DND-41 (cell line): ENCODE measurements around the gene PI4K2A.

Experiments
- ATAC-seq: fragments of 200-7000 bp; cut with Tn5 transposase; 3 replicates; pipeline ENCODE4 v1.9.1; 2021; ENCODE audit warnings: low read depth; ENCODE audit not compliant: insufficient read depth
- DNase-seq: peaks from one replicate; pipeline ENCODE4 v3.0.0-alpha.2; 2020
- H2AFZ ChIP-seq: 2 replicates; pipeline ENCODE4 v1.6.0; 2012; ENCODE audit warnings: low read depth, low read length
- H3K27ac ChIP-seq: 2 replicates; pipeline ENCODE4 v1.5.1; 2012; ENCODE audit warnings: low read length, inconsistent platforms
- H3K27me3 ChIP-seq: fragments of 200-600 bp; sonication (generic); 2 replicates; pipeline ENCODE4 v1.6.0; 2012; ENCODE audit warnings: low read length, mild to moderate bottlenecking, inconsistent platforms; ENCODE audit not compliant: insufficient read depth, poor library complexity
- H3K36me3 ChIP-seq: 2 replicates; pipeline ENCODE4 v1.5.1; 2012; ENCODE audit warnings: low read length, inconsistent platforms; ENCODE audit not compliant: insufficient read depth
- H3K4me1 ChIP-seq: 2 replicates; pipeline ENCODE4 v1.5.1; 2012; ENCODE audit warnings: mild to moderate bottlenecking, low read length; ENCODE audit not compliant: insufficient read depth
- H3K4me2 ChIP-seq: 2 replicates; pipeline ENCODE4 v1.6.0; 2012; ENCODE audit warnings: mild to moderate bottlenecking, moderate library complexity, low read length, inconsistent platforms; ENCODE audit not compliant: insufficient read depth
- H3K4me3 ChIP-seq, 2 experiments: fragments of 200-600 bp in 1 of 2; shearing (Covaris generic) in 1 of 2; 2 replicates each; pipeline ENCODE4 v1.5.1; 2012 to 2016; ENCODE audit warnings: inconsistent platforms in 2 of 2, low read length in 2 of 2, mild to moderate bottlenecking in 2 of 2, low read depth in 1 of 2, moderate library complexity in 1 of 2
- H3K79me2 ChIP-seq: 2 replicates; pipeline ENCODE4 v1.6.0; 2012; ENCODE audit warnings: low read length, inconsistent platforms; ENCODE audit not compliant: insufficient read depth
- H3K9ac ChIP-seq: 2 replicates; pipeline ENCODE4 v1.6.0; 2012; ENCODE audit warnings: low read depth, mild to moderate bottlenecking, inconsistent platforms, low read length, moderate library complexity
- H3K9me3 ChIP-seq: 2 replicates; pipeline ENCODE4 v1.5.1; 2012; ENCODE audit warnings: low read length, moderate library complexity, mild to moderate bottlenecking, inconsistent platforms; ENCODE audit not compliant: insufficient read depth, severe bottlenecking
- H4K20me1 ChIP-seq: 2 replicates; pipeline ENCODE4 v1.6.0; 2012; ENCODE audit warnings: low read length; ENCODE audit not compliant: insufficient read depth
- EZH2 ChIP-seq: IDR thresholded peaks from 3 replicates; pipeline ENCODE4 v1.6.1; 2012; ENCODE audit warnings: borderline replicate concordance, low read depth, mild to moderate bottlenecking, moderate library complexity, low read length, inconsistent platforms; ENCODE audit not compliant: severe bottlenecking
- TF ChIP-seq, protein P1 (sequence below): IDR thresholded peaks from 2 replicates; pipeline ENCODE4 v1.5.1; 2012; ENCODE audit warnings: borderline replicate concordance, low read length, moderate library complexity, mild to moderate bottlenecking; ENCODE audit not compliant: poor library complexity, severe bottlenecking; ENCODE audit errors: extremely low read depth

PI4K2A gene

DNA sequence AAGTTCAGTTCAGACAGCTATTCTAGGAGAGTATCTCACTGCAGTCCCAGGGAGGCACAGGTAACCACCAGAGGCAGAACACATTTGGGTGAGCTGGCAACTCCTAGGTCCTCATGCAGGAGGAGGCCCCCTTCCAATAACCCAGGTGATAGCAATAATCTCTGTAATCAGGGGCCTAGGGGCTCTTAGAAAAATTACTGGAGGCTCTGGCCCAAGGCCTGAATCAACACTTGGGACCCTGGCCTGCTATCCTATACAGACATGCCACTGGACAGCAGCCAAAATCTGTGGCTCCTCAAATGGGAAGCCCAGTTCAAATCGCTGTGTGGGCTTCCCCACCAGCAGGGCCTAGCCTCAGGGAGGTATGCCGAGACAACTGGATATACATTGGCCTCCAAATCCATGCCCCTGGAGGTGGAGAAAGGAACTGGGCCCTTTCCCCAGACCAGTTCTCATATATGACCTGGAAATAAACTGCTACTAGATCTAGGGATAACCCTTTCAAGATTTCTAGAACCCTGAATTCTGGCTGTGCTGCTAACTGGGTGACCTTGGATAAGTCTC lies 45.0 kb downstream of the PI4K2A start:
- peak overlapping the region; percentile 100; the same call in 1 of the 2 replicates for H3K4me2 ChIP-seq
- H3K27ac ChIP-seq = no peak overlapping the region
- TF ChIP-seq, protein P1, sequence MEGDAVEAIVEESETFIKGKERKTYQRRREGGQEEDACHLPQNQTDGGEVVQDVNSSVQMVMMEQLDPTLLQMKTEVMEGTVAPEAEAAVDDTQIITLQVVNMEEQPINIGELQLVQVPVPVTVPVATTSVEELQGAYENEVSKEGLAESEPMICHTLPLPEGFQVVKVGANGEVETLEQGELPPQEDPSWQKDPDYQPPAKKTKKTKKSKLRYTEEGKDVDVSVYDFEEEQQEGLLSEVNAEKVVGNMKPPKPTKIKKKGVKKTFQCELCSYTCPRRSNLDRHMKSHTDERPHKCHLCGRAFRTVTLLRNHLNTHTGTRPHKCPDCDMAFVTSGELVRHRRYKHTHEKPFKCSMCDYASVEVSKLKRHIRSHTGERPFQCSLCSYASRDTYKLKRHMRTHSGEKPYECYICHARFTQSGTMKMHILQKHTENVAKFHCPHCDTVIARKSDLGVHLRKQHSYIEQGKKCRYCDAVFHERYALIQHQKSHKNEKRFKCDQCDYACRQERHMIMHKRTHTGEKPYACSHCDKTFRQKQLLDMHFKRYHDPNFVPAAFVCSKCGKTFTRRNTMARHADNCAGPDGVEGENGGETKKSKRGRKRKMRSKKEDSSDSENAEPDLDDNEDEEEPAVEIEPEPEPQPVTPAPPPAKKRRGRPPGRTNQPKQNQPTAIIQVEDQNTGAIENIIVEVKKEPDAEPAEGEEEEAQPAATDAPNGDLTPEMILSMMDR = no peak
- TF ChIP-seq EZH2 = no peak
- no peaks in the 10 kb centered on the region for H3K79me2 ChIP-seq
- no peak overlapping the region for H3K9ac ChIP-seq
- no peaks in the 10 kb centered on the region for H4K20me1 ChIP-seq
- no peak overlapping the region for H3K4me3 ChIP-seq
- no peaks in the 10 kb centered on the region for H3K27me3 ChIP-seq
- H3K4me1 ChIP-seq = peaks cover 29% of the 10 kb centered on the region
- DNase-seq = no peak
- H2AFZ ChIP-seq = no peak overlapping the region
- H3K9me3 ChIP-seq = no peaks in the 10 kb centered on the region
- no peak for ATAC-seq
- no peaks in the 10 kb centered on the region for H3K36me3 ChIP-seq

DNA sequence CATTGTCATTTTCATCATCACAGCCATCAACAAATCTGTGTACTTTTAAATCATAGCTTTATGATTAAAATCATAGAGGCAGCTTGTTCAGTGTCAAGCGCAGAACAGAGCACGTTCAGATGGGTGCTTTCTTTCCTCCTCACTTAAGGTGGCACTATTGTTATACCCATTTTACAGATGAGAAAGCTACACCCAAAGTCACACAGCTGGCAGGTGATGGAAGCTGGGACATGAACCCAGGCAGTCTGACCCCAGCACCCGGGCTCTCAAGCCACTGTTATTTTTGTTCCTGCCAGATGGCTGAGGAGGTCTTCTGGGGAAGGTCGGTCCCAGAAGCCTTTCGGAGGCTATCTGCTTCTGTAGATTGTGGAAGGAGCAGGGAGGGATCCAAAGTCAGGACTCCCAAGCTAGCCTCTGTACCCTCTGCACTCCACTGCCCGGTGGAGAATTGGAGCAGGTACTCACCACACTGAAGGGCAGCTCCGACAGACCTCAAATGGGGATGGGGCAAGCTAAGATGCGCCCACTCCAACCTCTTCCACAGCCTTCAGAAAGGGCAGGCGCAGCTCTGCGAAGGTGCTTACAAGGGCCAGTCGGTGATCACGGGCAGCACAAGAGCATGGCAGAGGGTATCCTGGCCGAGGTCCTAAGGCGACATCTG lies 46.0 kb downstream of the PI4K2A start:
- no peak for DNase-seq
- Histone ChIP-seq H3K4me1 (peaks cover 29% of the 10 kb centered on the region), H3K9ac (peak overlapping the region; percentile 70), H2AFZ (peak overlapping the region; percentile 96), H3K36me3 (no peaks in the 10 kb centered on the region), H3K27ac (peak overlapping the region; percentile 71), H3K9me3 (no peaks in the 10 kb centered on the region), H3K27me3 (no peaks in the 10 kb centered on the region), H3K4me2 (peak overlapping the region; percentile 100), H4K20me1 (no peaks in the 10 kb centered on the region), H3K79me2 (no peaks in the 10 kb centered on the region), H3K4me3 (peak overlapping the region; percentile 61 to 98; a peak in 3 of 4 replicates)
- no peak for ATAC-seq
- no peak for TF ChIP-seq EZH2
- TF ChIP-seq, protein P1 = no peak

DNA sequence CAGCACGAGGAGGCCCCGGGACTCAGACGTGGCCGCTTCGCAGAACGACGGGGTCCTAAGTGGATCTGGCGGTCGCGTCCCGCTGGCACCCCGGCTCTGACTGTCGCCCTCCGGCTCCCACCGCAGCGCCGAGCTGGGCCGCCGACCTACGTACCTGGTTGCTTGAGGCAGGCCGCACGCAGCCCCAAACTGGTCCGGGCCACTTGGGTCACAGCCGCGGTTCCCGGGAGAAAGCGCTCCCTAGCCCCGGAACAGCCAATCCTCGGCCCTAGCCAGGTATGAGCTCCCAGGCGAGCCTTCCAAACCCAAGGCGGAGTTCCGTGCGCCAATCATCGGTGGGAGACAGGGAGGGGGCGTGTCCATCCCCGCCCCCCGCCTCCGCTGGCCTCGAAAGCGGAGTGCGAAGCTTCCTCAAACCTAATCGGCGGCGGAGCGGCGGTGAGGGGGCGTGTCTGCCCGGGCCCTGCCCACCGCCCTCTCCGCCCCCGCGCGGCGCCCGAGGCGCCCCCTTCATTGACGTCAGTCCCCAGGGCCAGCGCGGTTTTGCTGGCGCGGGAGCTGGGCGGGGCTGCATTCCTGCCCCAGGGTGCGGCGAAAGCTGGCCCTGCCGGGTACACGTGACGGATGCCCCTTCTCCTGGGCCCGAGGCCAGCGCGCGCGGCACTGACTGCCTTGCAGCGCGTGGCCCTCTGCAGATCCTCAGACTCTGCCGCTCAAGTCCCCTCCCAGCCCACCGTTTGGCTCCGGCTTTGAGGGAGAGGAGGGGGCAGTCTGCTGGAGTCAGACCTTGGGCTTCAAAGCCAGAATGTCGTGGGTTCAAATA lies 46.7 kb downstream of the PI4K2A start, which contains the start of gene AVPI1:
Gene AVPI1, minus strand, starts transcription at position 280 of the 823 bp plus-strand sequence. CDS start 7,336 bp downstream, outside the sequence.
- Histone ChIP-seq H3K36me3 (no peaks in the 10 kb centered on the region), H4K20me1 (no peaks in the 10 kb centered on the region), H3K79me2 (no peaks in the 10 kb centered on the region), H3K9ac (peak within 1 kb of the TSS; percentile 70), H3K4me3 (peak within 1 kb of the TSS; percentile 61 to 98; a peak in 3 of 4 replicates), H3K9me3 (no peaks in the 10 kb centered on the region), H3K27me3 (no peaks in the 10 kb centered on the region), H3K27ac (peak within 1 kb of the TSS; percentile 80), H3K4me1 (peaks cover 29% of the 10 kb centered on the region), H2AFZ (peak within 1 kb of the TSS; percentile 96), H3K4me2 (peak within 1 kb of the TSS; percentile 100)
- DNase-seq (peak; percentile 96), ATAC-seq (peak; percentile 96)
- TF ChIP-seq EZH2 = no peak
- TF ChIP-seq, protein P1 = no peak
